NCI-H446 (cell line): ENCODE measurements around the gene RPL28.

Experiments used
- DNase-seq, 2 experiments: peaks; one replicate each; lab custom pipeline; 2025; lab: John Stamatoyannopoulos, UW

The RPL28 gene

DNA sequence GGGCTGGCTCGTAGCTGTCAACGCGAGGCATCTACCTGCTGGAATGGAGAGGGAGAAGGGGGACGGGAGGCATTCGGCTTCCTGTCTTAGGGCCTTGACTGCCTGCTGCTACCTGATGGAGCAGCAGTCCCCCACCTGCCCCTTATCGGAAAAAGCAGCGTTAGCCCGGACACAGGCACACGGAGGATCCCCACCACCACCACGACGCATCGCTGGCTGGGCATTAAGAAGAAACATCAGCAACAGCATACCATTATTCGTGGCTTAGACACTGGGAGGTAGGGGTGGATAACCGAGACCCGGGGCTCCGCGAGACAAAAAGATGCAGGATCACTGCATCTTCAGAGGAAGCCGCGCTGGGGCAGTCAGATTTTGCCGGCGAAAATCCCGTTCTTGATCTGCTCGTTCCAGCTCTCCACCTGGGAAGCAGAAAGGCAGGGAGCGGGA, 32.4 kb upstream of the RPL28 start:
- no peak for DNase-seq

DNA sequence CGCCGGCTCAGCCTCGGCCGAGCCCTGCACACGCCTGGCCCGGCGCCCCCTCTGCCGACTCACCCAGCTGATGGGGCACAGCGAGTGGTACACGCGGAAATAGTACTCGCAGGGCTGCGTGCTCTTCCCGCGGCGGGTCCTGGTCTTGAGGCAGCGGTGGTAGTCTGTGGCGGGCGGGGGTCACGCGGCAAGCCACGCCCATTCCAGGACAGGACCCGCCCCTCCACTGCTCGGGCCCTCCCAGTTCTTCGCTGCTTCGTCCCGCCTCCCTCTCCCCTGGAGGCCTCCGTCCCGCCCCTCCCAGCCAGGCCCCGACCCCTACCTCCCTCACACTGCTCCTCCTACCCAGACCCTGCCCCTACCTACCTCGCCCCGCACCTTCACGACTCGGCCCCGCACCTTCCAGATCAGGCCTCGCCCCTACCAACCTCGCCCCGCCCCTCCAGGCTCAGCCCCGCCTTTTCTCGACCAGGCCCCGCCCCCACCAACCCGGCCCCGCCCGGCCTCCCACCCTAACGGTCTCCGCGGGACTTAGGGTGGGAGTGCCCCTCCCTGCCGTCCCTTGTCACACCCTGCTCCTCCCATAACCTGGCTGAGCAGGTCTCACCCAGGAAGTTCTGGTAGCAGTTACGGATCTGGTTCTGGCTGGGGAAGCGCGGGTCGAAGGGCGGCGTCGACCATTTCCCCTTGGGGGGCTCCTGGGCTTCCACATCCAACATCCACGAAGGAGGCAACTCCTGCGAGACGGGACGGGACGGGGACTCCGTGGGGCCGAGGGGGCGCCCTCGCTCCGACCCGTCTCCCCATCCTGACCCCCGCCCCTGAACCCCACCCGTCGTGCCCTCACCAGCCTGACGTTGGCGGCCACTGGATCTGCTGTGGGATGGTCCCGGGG, 31.7 kb upstream of the RPL28 start:
- peak in 1 of 2 experiments; percentile 56 for DNase-seq

DNA sequence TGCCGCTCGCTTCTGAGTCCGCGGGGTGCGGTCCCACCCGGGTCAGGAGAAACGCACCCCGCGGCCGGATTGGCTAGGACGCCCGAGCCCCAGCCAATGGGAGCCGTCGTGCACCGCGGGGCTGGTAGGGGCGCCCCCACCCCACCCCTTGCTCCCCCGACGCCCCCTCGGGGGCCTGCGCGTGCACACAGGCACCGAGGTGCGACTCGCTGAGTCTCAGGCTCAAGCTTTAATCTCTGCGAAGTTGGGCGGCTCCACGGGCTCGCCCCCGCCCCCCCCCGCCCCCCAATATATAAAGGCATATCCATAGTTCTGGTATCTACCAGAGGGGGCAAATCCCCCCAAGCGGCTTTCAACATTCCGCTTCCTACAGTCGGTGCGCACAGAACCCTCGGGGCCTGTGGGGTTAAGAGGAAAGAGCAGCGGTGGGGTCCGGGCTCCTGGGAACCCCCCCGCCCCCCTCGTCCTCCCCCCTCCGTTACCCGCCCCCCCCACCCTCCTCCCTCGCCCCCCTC, 31.0 kb upstream of the RPL28 start, which contains the start of gene COX6B2:
Gene COX6B2 (minus strand): TSS at position 22 of the 515 bp plus-strand sequence. CDS start 198 bp downstream, outside the sequence.
- no peak for DNase-seq

DNA sequence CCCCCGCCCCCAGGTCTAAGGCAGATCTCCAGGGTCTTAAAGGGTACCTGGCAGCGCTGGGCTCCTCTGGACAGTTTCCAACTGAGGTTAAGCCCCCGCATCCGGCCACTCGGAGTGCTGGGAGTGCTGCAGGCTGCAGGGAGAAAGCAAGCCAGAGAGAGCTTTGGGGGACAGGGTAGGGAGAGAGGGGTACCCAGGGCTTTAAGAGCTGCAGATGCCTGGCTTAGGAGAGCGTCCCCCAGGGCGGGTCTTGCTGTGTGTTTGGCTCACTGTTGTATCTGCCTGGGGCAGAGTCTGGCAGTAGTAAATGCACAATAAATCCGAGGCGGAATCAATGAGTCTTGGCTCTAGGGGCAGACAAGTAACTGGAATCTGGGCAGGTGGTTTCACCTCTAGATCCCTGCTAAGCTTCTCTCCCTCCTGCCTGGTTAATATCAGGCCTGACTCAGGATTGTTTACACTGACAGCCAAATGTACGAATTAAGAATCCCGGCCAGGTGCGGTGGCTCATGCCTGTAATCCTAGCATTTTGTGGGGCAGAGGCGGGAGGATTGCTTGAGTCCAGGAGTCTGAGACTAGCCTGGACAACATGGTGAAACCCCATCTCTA, 30.4 kb upstream of the RPL28 start:
- DNase-seq: no peak

DNA sequence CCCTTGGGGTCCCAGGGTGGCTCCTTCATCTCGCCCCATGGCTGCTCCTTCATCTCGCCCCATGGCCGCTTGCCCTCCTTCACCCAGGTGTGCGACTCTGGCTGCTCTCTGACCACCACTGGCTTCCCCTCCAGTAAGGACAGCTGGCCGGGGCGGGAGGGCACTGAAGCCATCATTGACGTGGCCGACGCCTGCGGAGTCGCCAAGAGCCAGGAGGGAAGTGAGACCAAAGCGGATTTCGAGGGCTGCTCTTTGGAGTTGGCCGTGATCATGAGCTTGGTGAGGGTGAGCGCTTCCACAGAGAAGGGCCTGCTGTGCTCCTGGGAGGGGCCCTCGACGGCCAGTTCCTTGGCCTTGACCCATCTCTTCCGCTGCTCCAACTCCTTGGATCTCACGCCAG, 27.2 kb upstream of the RPL28 start:
- no peak for DNase-seq

DNA sequence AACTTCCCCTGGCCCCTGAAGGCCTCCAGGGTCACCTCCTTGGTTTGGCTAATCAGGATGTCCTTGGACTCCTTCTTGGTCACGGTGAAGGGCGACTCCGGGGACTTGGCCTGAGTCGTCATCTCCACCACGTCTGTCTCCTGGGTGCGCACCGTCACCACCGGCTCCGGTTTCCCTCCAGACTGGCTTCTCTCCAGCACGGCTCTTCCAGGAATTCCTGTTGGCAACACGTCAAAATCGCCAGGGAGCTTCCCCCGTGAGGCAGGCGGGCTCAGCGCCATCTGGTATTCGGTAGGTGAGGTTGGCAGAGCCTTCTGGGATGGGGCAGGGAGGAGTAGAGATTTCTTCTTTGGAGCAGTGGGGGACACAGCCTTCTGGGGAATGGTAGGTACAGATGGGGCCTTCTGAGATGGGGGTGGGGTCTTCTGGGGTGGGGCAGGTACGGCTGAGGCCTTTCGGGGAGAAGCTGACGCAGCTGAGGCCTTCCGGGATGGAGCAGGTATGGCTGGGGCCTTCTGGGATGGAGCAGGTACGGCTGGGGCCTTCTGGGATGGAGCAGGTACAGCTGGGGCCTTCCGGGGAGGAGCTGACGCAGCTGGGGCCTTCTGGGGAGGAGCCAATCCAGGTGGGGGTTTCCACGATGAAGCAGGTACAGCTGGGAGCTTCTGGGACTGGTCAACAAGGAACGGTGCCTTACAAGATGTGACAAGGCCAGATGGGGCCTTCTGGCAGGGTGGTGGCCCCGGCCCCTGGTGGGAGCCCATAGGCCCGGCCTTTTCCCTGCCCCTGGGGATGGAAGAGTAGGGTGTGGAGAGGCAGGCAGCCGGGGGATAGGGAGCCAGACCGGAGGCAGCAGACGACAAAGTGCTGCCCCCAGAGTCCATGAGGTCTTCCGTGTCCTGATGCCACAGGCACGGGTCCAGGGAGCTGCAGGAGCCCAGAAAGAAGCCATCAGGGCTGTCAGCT, 26.5 kb upstream of the RPL28 start:
- DNase-seq: peak; percentile 27 to 90

DNA sequence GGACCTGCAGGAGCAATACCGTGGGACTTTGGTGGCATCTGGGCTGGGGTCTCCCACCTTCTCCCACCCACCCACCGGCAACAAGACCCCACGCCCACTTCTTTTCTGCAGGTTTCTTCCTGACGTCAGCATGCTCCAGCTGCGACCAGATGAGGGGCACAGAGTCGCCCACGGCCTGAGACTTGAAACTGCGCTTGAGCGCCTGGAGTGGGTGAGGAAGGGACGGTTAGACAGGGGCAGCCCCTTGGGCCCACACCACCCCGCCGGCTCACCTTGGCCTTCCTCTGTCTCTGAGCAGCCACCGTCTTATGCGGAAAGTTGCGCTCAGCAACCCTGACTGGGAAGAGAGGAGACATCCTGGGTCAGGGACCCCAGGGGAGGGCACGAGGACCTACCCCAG, 24.8 kb upstream of the RPL28 start:
- DNase-seq: no peak

DNA sequence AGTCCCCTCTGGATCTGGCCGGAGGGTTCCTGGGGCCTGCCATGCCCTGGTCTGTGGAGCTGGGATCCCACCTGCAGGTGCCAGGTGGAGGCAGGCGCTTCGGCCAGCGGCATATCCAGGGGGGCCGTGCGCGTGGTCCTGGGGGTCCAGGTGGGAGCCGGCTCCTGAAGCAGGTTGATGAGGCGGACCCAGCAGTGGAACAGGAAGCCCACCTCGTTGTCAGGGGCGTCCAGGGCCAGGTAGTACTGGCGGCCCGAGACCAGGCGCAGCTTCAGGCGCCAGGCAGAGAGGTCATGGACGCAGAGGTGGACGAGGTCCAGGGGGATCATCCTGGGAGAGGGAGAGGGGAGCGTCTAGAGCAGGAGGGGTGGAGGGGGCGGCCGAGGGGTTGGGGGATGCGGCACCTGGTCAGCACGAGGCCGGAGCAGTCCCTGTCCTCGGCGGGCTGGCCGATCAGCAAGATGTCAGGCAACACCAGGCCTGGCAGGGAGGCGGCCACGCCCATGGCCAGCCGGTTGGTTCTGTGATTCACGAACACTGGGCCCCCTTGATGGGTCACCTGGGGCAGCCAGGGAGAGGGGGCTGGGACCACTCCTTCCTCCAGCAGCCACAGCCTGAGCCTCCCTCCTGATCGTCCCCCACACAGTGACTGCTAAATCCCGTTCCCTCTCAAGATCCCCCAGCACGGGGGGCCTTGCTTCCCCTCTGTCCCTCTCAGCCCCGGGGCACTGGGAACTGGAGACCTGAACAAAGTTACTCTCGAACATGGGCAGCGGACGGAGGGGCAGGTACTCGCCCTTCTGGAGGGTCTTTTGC, 23.4 kb upstream of the RPL28 start:
- no peak for DNase-seq

DNA sequence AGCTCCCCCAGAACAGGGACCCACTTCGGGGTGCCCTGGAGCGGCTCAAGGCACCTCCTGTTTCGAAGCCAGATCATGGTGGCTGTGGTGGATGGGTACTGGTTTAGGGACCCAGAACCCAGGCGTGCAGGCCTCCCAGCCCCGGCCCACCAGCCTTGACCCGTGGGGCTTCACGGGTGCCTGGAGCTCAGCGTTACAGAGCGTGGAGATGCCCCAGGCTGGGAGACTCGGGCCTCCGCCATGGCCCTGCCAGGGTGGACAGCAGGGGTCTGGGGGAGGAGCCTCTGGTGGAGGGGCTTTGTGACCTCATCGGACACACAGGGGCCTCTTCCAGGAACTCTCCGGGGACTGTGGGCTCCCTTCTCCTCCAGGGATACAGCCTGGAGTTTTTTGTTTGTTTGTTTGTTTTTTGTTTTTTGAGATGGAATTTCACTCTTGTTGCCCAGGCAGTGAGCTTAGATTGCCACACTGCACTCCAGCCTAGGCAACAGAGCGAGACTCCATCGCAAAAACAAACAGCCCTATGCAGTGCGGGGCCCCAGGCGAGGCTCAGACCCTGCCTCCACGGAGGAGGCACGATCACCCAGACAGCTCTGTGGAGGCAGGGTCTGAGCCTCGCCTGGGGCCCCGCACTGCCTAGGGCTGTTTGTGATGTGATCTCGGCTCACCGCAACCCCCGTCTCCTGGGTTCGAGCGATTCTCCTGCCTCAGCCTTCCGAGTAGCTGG, 22.6 kb upstream of the RPL28 start, which contains the start of gene GARIN5B:
Gene GARIN5B (minus strand): TSS at position 271 of the 727 bp plus-strand sequence. CDS start 194 bp downstream, at position 77.
- no peak for DNase-seq

DNA sequence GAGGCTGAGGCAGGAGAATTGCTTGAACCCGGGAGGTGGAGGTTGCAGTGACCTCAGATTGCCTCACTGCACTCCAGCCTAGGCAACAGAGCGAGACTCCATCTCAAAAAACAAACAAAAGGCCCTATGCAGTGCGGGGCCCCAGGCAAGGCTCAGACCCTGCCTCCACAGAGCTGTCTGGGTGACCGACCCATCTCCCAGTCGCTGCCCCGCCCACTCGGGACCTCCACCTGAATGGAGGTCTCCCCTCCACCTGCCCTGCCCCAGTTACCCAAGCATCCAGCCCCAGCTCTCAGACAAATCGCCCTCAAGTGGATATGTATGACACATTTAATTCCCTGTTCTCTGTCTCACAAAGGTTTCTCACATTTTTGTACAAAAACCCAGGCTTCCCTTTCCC, 20.5 kb upstream of the RPL28 start:
- no peak for DNase-seq

DNA sequence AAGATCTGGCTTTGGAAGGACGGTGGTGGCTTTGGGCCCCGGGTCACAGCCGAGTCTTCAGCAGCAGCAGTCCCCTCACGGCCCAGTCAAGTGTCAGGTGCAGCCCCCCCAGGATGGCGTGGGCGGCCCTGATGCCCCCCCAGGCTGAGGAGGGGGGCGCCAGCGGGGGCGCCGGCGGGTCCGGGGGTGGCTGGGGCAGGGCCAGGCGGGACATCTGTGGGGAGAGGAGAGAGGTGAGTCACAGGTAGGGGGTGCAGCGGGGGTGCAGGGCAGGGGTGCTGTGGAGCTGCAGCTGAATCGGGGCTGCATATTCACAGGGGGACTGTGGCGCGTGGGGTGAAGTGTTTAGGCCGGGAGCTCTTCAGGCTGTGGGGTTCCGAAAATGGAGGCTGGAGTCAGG, 19.8 kb upstream of the RPL28 start:
- DNase-seq: no peak

DNA sequence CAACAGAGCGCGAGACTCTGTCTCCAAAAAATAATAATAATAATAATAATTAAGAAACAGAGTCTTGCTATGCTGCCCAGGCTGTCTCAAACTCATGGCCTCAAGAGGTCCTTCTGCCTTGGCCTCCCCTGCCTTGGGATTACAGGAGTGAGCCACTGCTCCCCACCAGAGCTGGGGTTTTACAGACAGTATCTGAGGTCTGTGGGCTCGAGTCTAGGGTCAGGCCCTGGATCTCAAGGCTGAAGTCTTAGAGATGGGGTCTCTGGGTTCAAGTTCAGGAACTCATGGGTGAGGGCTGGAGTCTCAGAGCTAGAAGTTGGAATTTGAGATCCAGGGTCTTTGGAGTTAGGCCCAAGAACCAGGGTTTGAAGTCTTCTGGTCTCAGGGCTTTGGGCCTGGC, 18.9 kb upstream of the RPL28 start:
- DNase-seq: no peak

DNA sequence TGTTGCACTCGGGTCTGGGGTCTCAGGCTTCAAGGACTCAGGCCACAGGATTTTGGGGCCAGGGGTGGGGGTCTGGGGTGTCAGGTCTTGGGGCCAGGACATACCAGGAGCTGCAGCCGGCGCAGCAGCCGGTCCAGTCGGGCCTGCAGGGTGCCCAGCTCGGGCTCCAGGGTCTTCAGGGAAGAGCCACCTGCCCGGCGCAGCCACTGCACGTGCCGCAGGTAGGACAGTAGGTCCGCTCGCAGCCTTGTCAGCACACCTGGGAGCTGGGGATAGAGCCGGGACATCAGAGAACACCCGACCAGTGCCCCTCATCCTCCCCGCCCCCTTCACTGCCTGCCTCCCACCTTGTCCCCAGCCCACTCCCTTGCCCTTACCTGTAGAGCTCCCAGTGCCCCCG, 17.6 kb upstream of the RPL28 start:
- DNase-seq: no peak

DNA sequence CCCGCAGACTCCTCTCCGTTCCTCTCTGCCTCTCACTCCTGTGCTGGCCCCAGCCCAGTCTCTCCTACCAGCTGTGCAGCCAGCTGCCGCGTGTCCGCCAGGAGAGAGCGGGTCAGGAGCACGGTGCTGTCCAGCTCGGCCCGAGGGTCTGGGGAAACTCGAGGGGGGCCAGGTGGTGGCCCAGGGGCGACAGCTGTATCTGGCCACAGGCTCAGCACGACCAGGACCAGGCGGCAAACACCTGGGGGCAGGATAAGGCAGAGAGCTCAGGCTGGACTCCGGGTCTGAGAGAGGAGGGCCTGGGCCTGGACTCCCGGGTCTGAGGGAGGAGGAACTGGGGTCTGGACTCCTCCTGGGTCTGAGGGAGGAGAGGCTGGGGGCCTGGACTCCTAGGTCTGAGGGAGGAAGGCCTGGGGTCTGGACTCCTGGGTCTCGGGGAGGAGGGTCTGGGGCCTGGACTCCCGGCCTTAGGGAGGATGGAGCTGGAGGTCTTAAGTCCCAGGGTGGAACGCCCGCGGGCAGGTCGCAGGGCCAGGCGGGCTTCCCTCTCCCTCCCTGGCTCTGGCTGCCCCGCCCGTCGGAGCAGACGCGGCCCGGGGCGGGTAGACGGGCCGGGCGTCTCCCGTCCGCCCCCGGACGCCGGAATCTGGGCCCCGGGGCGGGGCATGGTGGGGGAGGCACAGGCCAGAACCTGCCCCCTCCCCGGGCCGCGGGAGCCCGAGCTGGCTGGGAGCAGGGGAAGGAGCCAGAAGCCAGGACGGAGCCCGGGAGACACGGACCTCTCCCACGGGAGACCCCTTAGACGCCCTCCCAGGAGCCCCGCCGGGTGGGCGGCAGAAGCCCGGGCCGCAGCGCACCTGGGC, 16.8 kb upstream of the RPL28 start:
- no peak for DNase-seq

DNA sequence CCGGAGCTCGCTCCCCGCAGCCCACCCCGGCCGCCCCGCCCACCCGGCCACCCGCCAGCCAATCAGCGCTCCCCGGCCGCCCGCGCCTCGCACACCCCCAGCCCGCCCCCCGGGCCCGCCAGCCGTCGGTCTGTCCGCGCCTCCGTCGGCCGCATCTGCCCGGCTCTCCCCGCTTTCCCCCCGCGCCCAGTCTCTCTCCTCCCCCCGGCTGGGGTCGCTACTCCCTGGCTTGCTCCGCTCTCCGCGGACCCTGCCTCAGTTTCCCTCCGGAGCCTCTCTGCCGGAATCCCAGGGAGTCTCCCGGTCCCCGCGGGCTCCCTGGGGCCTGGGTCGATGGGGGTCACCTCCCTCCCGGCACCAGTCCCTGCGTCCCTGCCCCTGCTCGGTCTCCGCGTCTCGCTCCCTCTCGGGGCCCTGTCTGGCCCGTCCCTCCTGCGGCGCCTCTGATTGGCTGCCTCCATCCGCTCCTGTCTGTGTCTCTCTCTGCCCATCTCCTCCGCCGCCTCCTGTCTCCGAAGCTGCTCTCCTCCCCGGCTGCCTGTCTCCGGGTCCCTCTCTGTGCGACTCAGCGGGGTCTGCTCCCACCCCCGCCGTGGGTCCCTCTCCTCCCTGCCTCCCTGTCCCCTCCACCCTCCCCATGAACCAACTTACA, 16.0 kb upstream of the RPL28 start:
- DNase-seq: no peak

DNA sequence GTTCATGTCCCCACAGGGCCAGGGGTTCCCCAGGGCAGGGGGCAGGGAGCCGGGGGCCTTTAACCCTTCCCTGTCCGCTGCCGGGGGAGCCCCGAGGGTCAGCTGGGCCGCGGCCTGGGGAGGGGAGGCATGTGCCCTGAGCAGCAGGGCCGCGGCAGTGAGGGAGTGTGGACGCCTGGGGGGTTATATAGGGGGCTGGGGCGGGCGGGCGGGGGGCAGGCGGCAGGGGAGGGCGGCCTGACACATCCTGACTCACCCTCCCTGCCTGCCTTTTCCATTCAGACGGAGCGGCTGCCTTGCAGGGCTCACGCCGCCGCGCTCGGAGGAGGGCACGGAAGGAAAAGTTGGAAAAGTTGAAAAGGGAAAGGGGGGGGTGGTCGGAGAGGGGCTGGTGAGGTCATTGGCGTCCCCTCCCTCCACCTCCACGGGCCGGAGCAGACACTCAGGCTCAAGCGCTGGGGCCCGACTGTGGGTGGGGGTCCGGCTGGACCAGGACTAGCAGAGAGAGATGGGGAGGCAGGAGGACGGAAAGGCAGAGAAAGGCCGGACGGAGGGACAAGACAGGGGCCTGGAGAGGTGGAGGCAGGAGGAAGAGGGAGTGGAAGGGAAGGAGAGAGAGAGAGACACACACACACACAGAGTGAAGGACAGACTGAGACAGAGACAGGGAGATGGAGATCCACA, 15.3 kb upstream of the RPL28 start, which contains the start of gene IL11:
Gene IL11 (minus strand): TSS at position 159 of the 684 bp plus-strand sequence. CDS start 153 bp downstream, at position 6.
- DNase-seq: no peak

DNA sequence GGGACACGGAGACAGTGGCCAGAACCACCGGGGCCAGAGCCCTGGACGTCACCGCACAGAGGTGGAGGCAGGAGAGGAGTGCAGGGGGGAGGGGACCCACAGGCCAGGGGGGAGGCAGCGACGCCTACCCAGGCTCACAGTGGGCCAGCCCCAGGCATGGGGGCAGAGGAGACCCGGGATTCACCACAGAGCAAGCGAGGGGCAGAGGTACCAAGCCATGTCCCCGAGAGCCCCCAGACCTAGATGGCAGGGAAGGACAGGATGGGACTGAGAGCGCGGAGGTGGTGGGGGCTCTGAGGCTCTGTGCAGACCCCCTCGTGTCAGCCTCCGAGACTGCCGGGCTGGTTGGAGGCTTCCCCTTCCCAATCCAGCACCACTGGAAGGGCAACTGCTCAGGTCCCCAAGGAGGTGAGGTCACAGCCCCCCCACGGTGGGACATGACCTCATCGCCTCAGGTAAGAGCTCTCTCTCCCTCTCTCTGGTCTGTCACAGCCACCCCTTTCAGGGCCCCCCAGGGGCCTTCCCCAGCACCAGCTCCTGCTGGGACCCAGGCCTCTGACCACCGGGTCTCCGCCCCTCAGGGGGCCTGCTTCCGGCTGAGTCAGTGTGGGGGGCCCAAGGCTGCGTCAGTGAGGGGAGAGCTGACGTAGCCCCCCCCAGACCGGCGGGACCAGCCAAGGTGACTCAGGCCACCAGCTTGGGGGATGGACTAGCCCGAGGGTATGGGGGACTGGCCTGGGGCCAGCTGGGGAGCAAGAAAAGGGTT, 13.2 kb upstream of the RPL28 start:
- no peak for DNase-seq
